ENCODE data around the gene CTCF. TPM values are rescaled to one million over a fixed set of nuclear protein-coding genes. Genes with fewer than 3 reads are reported as not detected.

CTCF gene
- total and polyA plus RNA-seq, 2 experiments from 2014 or later: 64.5 to 72.3 TPM

GRCh38 chr16:67641779-67642708 is 79.7 kb downstream of the CTCF start:
- H3K27ac ChIP-seq (ENCODE audit: low read depth): no peak overlapping the region
- H3K4me1 ChIP-seq (ENCODE audit: insufficient read depth): no peaks in the 10 kb centered on the region; the same call in 1 of the 2 replicates
- H3K4me1 Mint-ChIP-seq: no peaks in the 10 kb centered on the region
- H3K4me2 ChIP-seq: no peak overlapping the region
- H4K20me1 ChIP-seq (replicated peaks; ENCODE audit: insufficient read depth): no peaks in the 10 kb centered on the region
- DNase-seq (ENCODE audit: low spot score) (no peak), ATAC-seq (no peak)
- H3K27me3 Mint-ChIP-seq (ENCODE audit: insufficient read depth, low read depth, poor library complexity): peaks cover 30% of the 10 kb centered on the region
- peaks cover 28% of the 10 kb centered on the region for H3K36me3 Mint-ChIP-seq (ENCODE audit: low read depth)
- no peaks in the 10 kb centered on the region for H3K9me2 ChIP-seq (ENCODE audit: insufficient read depth)
- H3K4me3 Mint-ChIP-seq: no peak overlapping the region
- TF ChIP-seq EZH2phosphoT487 (IDR thresholded peaks at IDR 0.05; ENCODE audit: unreplicated experiment) (no peak), CTCF (conservative IDR thresholded peaks at IDR 0.05; ENCODE audit: low read depth in 2 of 2) (0 out of 4 replicates have a peak, but pooled peaks of 1 of the 2 experiments have one; percentile 9)
- H3K36me3 ChIP-seq (ENCODE audit: insufficient read depth): peaks cover 10% of the 10 kb centered on the region
- H3K27me3 ChIP-seq (ENCODE audit: insufficient read depth): peaks cover 24% of the 10 kb centered on the region
- H2AFZ ChIP-seq: no peak overlapping the region
- H3K27ac Mint-ChIP-seq: no peak overlapping the region
- no peaks in the 10 kb centered on the region for H3K79me2 ChIP-seq (replicated peaks; ENCODE audit: insufficient read depth)
- 0 out of 2 replicates have a peak, but pooled peaks cover 3% of the 10 kb centered on the region for H3F3A ChIP-seq (replicated peaks; ENCODE audit: low read depth)
- H3K4me3 ChIP-seq: no peak overlapping the region
- H3K9me3 Mint-ChIP-seq: no peaks in the 10 kb centered on the region

GRCh38 chr16:67644038-67644437 is 81.7 kb downstream of the CTCF start:
- Histone ChIP-seq H4K20me1 (replicated peaks; ENCODE audit: insufficient read depth) (no peaks in the 10 kb centered on the region), H3K9me2 (ENCODE audit: insufficient read depth) (no peaks in the 10 kb centered on the region), H3K27me3 (ENCODE audit: insufficient read depth) (peaks cover 44% of the 10 kb centered on the region), H3K79me2 (replicated peaks; ENCODE audit: insufficient read depth) (no peaks in the 10 kb centered on the region), H3K36me3 (ENCODE audit: insufficient read depth) (no peaks in the 10 kb centered on the region), H3F3A (replicated peaks; ENCODE audit: low read depth) (peaks cover 3% of the 10 kb centered on the region; the same call in 1 of the 2 replicates), H3K27ac (ENCODE audit: low read depth) (no peak overlapping the region), H2AFZ (no peak overlapping the region), H3K4me2 (no peak overlapping the region), H3K4me1 (ENCODE audit: insufficient read depth) (no peaks in the 10 kb centered on the region; the same call in 1 of the 2 replicates), H3K4me3 (no peak overlapping the region; the same call in 1 of the 2 replicates)
- ATAC-seq (no peak), DNase-seq (ENCODE audit: low spot score) (no peak)
- peak overlapping the region; percentile 55; the same call in 2 of the 3 replicates for H3K4me3 Mint-ChIP-seq
- peaks cover 2% of the 10 kb centered on the region; the same call in 2 of the 3 replicates for H3K4me1 Mint-ChIP-seq
- no peak overlapping the region for H3K27ac Mint-ChIP-seq
- peaks cover 9% of the 10 kb centered on the region for H3K36me3 Mint-ChIP-seq (ENCODE audit: low read depth)
- H3K9me3 Mint-ChIP-seq: no peaks in the 10 kb centered on the region
- H3K27me3 Mint-ChIP-seq (ENCODE audit: insufficient read depth, low read depth, poor library complexity): peaks cover 47% of the 10 kb centered on the region
- TF ChIP-seq POLR2AphosphoS5 (IDR thresholded peaks at IDR 0.05; ENCODE audit: low read depth) (no peak), NANOG (IDR thresholded peaks at IDR 0.05; ENCODE audit: borderline replicate concordance) (no peak), CREB1 (CRISPR knock-in tag; IDR thresholded peaks at IDR 0.05; ENCODE audit: low read depth) (no peak), JUNB (IDR thresholded peaks at IDR 0.05; ENCODE audit: unreplicated experiment) (no peak), STAT1 (IDR thresholded peaks at IDR 0.05; ENCODE audit: unreplicated experiment) (no peak), CTCF (conservative IDR thresholded peaks at IDR 0.05; ENCODE audit: low read depth in 2 of 2) (no peak), ZNF331 (CRISPR knock-in tag; IDR thresholded peaks at IDR 0.05; ENCODE audit: low read depth) (no peak), ETS1 (IDR thresholded peaks at IDR 0.05) (no peak), EZH2phosphoT487 (IDR thresholded peaks at IDR 0.05; ENCODE audit: unreplicated experiment) (no peak), EZH2 (IDR thresholded peaks at IDR 0.05; ENCODE audit: low read depth, unreplicated experiment) (no peak), ZNF114 (CRISPR knock-in tag; IDR thresholded peaks at IDR 0.05) (no peak)
